ENCODE measurements around the gene GSTCD.
A peak's percentile ranks its signal among the peaks of the same experiment; 100 is the strongest.

Gene GSTCD

GRCh38 chr4:105894660-105895582 is 186.3 kb downstream of the GSTCD start, which contains the start of gene NPNT:
NPNT (plus strand) TSS chr4:105895471; CDS start chr4:105895653, 182 bp downstream.
- Histone ChIP-seq H3K4me1 (no peaks in the 10 kb centered on the region), H3K36me3 (no peaks in the 10 kb centered on the region), H3K4me3 (ENCODE audit: low read depth, low read length) (peak within 1 kb of the TSS; percentile 38), H3K27me3 (peaks cover 83% of the 10 kb centered on the region), H3K9me3 (no peaks in the 10 kb centered on the region)
- peak; percentile 18 for DNase-seq
- TF ChIP-seq CTCF (IDR thresholded peaks at IDR 0.05; ENCODE audit: low read depth, low read length), result no peak

GRCh38 chr4:105895583-105896460 is 187.2 kb downstream of the GSTCD start:
- no peaks in the 10 kb centered on the region for H3K9me3 ChIP-seq
- peak overlapping the region; percentile 38 for H3K4me3 ChIP-seq (ENCODE audit: low read depth, low read length)
- peak; percentile 29 for DNase-seq
- H3K36me3 ChIP-seq, result no peaks in the 10 kb centered on the region
- no peaks in the 10 kb centered on the region for H3K4me1 ChIP-seq
- H3K27me3 ChIP-seq, result peaks cover 91% of the 10 kb centered on the region
- no peak for TF ChIP-seq CTCF (IDR thresholded peaks at IDR 0.05; ENCODE audit: low read depth, low read length)

GRCh38 chr4:105896461-105896942 is 187.9 kb downstream of the GSTCD start:
- Histone ChIP-seq H3K4me3 (ENCODE audit: low read depth, low read length) (peak overlapping the region; percentile 38), H3K9me3 (no peaks in the 10 kb centered on the region), H3K27me3 (peaks cover 97% of the 10 kb centered on the region), H3K4me1 (no peaks in the 10 kb centered on the region), H3K36me3 (no peaks in the 10 kb centered on the region)
- no peak for DNase-seq
- no peak for TF ChIP-seq CTCF (IDR thresholded peaks at IDR 0.05; ENCODE audit: low read depth, low read length)
